ENCODE results near the gene CLEC16A.

The CLEC16A gene

DNA sequence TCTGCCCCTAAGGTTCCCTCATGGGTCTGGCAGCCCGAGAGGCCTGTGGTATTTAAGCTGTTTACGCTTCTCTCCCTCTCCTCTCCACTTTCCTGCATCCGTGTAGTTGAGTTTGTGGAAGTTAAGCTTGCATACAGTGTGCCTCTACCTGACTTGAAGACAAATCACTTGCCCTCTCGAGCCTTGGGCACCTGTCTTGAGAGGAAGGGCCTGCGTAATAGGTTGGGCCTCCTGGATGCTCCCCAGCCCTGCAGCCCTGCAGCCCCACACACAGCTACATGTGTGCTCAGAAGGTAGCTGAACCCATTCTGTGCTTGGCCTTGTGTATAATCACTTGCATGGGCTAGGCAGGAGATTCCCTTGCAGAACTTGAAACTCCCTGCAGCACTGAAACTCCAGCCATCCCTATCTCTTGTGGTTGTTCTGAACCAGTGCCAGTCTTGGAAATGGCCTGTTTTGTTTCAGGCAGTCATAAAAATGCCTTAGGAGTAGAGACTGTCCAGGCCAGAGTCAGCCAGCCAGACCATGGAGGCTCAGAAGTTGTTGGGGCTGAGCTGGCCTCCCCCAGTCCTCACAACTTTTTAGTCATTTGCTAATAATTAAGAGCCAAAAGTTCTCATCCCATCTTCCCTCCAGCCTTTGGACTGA, 134.6 kb downstream of the CLEC16A start:
- H3K36me3 ChIP-seq (ENCODE audit: control insufficient read depth, insufficient read depth, low read length): peaks cover 8% of the 10 kb centered on the region
- H3K27me3 ChIP-seq (replicated peaks; ENCODE audit: control insufficient read depth, insufficient read depth, low read length): no peaks in the 10 kb centered on the region
- H3K4me3 ChIP-seq (replicated peaks; ENCODE audit: low read depth, low read length): no peak overlapping the region
- TF ChIP-seq, protein P1, sequence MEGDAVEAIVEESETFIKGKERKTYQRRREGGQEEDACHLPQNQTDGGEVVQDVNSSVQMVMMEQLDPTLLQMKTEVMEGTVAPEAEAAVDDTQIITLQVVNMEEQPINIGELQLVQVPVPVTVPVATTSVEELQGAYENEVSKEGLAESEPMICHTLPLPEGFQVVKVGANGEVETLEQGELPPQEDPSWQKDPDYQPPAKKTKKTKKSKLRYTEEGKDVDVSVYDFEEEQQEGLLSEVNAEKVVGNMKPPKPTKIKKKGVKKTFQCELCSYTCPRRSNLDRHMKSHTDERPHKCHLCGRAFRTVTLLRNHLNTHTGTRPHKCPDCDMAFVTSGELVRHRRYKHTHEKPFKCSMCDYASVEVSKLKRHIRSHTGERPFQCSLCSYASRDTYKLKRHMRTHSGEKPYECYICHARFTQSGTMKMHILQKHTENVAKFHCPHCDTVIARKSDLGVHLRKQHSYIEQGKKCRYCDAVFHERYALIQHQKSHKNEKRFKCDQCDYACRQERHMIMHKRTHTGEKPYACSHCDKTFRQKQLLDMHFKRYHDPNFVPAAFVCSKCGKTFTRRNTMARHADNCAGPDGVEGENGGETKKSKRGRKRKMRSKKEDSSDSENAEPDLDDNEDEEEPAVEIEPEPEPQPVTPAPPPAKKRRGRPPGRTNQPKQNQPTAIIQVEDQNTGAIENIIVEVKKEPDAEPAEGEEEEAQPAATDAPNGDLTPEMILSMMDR (IDR thresholded peaks at IDR 0.05; ENCODE audit: insufficient read depth, low read length, poor library complexity, severe bottlenecking): no peak
- no peak for DNase-seq (ENCODE audit: extremely low read depth, insufficient read length)

DNA sequence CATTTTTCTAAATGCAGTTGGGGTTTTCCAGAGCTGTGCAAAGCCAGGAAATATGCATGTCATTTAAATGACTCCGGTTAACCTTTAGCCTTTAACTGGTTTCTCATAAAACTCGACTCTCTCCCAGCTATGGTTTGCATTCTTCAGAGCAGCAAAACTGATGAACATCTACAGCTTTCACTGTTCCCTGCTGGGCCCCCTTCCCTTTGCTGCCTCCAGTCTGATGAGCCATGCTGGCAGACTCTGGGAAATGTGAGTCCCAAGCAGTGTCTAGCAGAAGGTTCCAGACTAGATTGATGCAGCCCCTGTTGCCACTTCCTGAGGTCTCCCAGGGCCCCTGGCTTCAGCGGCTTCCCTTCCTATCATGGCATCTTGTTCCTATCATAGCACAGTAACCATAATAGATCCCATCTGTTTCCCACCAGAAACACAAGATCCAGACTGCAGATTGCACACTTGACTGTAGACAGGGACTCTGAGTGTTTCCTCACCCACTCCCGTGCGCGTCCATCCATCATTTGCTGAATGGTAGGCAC, 135.4 kb downstream of the CLEC16A start:
- DNase-seq (ENCODE audit: extremely low read depth, insufficient read length): no peak
- TF ChIP-seq, protein P1 (IDR thresholded peaks at IDR 0.05; ENCODE audit: insufficient read depth, low read length, poor library complexity, severe bottlenecking): no peak
- peaks cover 8% of the 10 kb centered on the region for H3K36me3 ChIP-seq (ENCODE audit: control insufficient read depth, insufficient read depth, low read length)
- H3K27me3 ChIP-seq (replicated peaks; ENCODE audit: control insufficient read depth, insufficient read depth, low read length): no peaks in the 10 kb centered on the region
- H3K4me3 ChIP-seq (replicated peaks; ENCODE audit: low read depth, low read length): no peak overlapping the region

DNA sequence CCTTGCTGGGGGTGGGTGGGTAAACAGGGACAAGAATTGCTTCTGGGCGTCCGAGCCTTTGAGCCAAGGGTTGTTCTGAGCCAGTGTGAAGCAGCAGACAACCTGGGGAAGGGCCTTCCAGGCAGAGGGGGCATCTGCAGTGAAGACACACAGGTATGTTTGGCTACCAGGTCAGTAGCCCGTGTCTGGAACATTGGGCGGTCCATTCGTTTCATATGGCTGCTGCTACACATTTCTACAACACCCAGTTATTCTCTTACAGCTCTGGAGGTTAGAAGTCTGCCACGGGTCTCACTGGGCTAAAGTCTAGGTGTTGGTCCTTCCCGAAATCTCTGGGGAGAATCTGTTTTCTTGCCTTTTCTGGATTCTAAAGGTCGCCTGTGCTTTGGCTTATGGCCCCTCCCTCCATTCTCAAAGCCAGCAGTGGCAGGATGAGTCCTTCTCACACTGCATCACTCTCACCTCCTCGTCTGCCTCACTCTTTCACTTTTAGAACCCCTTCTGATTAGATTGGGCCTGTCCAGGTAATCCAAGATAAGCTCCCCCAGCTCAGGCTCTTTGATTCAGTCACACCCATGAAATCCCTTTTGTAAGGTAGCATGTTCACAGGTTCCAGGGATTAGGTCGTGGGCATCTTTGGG, 136.1 kb downstream of the CLEC16A start:
- Histone ChIP-seq H3K27me3 (replicated peaks; ENCODE audit: control insufficient read depth, insufficient read depth, low read length) (no peaks in the 10 kb centered on the region), H3K4me3 (replicated peaks; ENCODE audit: low read depth, low read length) (no peak overlapping the region), H3K36me3 (ENCODE audit: control insufficient read depth, insufficient read depth, low read length) (peaks cover 12% of the 10 kb centered on the region)
- TF ChIP-seq, protein P1 (IDR thresholded peaks at IDR 0.05; ENCODE audit: insufficient read depth, low read length, poor library complexity, severe bottlenecking): no peak
- DNase-seq (ENCODE audit: extremely low read depth, insufficient read length): no peak

DNA sequence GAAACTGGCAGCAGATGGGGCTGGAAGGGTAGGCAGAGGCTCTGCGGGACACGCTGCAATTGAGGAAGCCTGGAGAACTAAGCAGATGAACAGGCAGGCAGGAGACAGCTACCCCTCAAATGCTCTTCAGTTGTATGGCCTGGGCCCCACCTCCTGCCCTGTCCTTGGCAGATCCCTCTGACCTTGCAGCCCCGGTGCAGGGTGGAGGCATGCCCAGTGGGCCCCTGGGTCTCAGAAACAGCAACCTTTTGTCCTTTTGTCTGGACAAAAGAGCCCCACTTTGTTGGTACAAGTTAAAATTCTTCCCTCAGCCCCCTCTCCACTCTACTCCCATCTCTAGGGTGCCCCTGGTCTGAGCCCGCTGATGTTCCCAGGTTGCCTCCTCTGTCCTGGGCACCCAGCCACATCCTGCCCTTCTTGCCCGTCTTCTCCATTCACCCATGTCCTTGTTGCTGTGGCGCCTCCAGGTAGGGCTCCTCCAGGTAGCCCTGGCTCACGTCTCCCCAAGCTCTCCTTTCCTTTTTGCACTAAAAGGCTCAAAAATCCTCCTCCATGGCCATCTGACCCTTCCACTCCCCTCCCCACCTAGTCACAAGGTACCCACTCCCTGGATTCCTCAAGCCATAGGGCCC, 136.8 kb downstream of the CLEC16A start:
- Histone ChIP-seq H3K27me3 (replicated peaks; ENCODE audit: control insufficient read depth, insufficient read depth, low read length) (no peaks in the 10 kb centered on the region), H3K36me3 (ENCODE audit: control insufficient read depth, insufficient read depth, low read length) (peaks cover 12% of the 10 kb centered on the region), H3K4me3 (replicated peaks; ENCODE audit: low read depth, low read length) (no peak overlapping the region)
- TF ChIP-seq, protein P1 (IDR thresholded peaks at IDR 0.05; ENCODE audit: insufficient read depth, low read length, poor library complexity, severe bottlenecking): no peak
- DNase-seq (ENCODE audit: extremely low read depth, insufficient read length): no peak

DNA sequence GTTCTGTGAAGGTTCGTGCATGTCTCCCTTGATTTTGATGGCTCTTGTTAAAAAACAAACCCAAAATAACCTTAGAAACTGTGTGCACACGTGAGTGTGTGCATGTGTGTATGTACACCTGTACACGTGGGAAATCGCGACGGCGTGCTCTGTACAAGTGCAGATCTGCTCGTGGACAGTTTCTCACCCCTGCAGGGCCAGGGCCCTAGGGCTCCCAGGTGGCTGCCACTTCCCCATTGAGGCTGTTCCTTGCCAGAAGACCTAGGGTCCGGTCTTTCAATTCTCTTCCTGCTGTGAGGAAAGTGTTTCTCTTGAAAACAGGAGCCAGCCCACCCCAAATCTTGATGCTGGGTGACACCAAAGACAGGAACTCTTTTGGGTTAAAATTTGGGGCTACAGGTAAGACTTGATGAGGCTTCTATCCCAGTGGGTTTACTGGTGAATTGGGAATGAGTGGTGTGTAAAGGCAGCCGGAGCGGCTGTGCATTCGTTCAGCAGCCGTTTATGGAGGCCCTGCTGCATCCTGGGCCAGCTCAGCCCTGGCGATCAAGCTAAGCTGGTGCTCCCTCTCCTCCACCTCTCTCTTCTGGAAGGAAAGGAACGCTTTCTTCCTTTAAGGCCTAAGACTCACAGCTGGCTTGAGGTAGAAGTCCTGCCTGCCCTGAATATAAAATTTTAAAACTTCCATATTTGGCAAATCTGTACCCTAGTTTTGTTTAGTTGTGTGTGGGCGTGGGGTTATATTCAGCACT, 137.9 kb downstream of the CLEC16A start:
- Histone ChIP-seq H3K4me3 (replicated peaks; ENCODE audit: low read depth, low read length) (no peak overlapping the region), H3K27me3 (replicated peaks; ENCODE audit: control insufficient read depth, insufficient read depth, low read length) (no peaks in the 10 kb centered on the region), H3K36me3 (ENCODE audit: control insufficient read depth, insufficient read depth, low read length) (peaks cover 12% of the 10 kb centered on the region)
- TF ChIP-seq, protein P1 (IDR thresholded peaks at IDR 0.05; ENCODE audit: insufficient read depth, low read length, poor library complexity, severe bottlenecking): no peak
- no peak for DNase-seq (ENCODE audit: extremely low read depth, insufficient read length)

Data from GM06990 (cell line).